ENCODE results near the gene TRAPPC11. TPM values are rescaled to one million over a fixed set of nuclear protein-coding genes. Genes with fewer than 3 reads are reported as not detected.

The TRAPPC11 gene
- polyA plus RNA-seq, 1 of the 3 experiments (the other 2 are of a cell fraction), result 18.8 TPM

DNA sequence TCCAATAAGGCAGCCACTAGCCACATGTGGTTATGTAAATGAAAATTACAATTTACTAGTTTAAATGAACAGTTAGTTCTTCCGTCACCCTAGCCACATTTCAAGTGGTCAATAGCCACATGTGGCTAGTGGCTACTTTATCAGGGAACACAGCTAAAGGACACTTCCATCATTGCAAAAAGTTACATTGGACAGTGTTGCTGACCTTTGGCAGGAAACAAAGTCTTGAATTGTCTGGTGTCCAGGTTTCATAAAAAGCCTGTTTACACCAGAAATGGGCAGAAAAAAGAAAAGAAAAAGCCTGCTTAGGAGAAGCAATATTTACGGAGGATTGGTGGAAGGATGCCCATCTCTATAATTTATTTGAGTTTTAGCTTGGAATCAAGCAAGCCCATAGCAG, 38.7 kb upstream of the TRAPPC11 start:
- Histone ChIP-seq H3K9ac (no peak overlapping the region), H4K20me1 (ENCODE audit: insufficient read depth) (no peaks in the 10 kb centered on the region), H3K27me3 (ENCODE audit: insufficient read depth) (no peaks in the 10 kb centered on the region), H3K4me3 (ENCODE audit: low read depth in 2 of 2, low read length in 1 of 2) (no peak overlapping the region), H3K79me2 (ENCODE audit: insufficient read depth) (no peaks in the 10 kb centered on the region), H2AFZ (ENCODE audit: low read depth) (no peak overlapping the region), H3K9me2 (no peaks in the 10 kb centered on the region), H3K4me2 (no peak overlapping the region), H3F3A (replicated peaks; ENCODE audit: insufficient read depth) (no peaks in the 10 kb centered on the region), H3K36me3 (replicated peaks in 1 of 2; ENCODE audit: control insufficient read depth in 1 of 2, insufficient read depth in 2 of 2, low read length in 1 of 2) (no peaks in the 10 kb centered on the region), H3K9me3 (no peaks in the 10 kb centered on the region), H3K27ac (ENCODE audit: low read depth in 2 of 2, low read length in 1 of 2) (no peak overlapping the region), H3K4me1 (ENCODE audit: control insufficient read depth in 1 of 2, insufficient read depth in 2 of 2, low read depth in 1 of 2, low read length in 1 of 2) (peaks cover 0 to 5% of the 10 kb centered on the region in 2 experiments; a peak in 1 of 4 replicates)
- POLR2A ChIA-PET, result no interaction called here
- CTCF ChIA-PET, result no interaction called here
- 95% methylated on average over 2 of the region's 2 CpGs for WGBS (ENCODE audit: low lambda C conversion rate)
- TF ChIP-seq RFX5 (IDR thresholded peaks at IDR 0.05; ENCODE audit: low read length), result no peak
- TF ChIP-seq REST (IDR thresholded peaks at IDR 0.05; ENCODE audit: low read depth, low read length), result no peak
- no peak for TF ChIP-seq RAD21 (IDR thresholded peaks at IDR 0.05; ENCODE audit: low read length)
- TF ChIP-seq TCF12 (IDR thresholded peaks at IDR 0.05), result no peak
- no peak for TF ChIP-seq EP300 (IDR thresholded peaks at IDR 0.05; ENCODE audit: borderline replicate concordance in 1 of 2, low read depth in 1 of 2, low read length in 1 of 2)
- no peak for TF ChIP-seq JUND (IDR thresholded peaks at IDR 0.05)
- no peak for TF ChIP-seq MXI1 (IDR thresholded peaks at IDR 0.05; ENCODE audit: low read depth, low read length)
- no peak for TF ChIP-seq NRF1 (IDR thresholded peaks at IDR 0.05; ENCODE audit: low read depth, low read length)
- TF ChIP-seq FOXM1 (IDR thresholded peaks at IDR 0.05; ENCODE audit: low read depth), result no peak
- TF ChIP-seq SMC3 (IDR thresholded peaks at IDR 0.05; ENCODE audit: low read depth, low read length), result no peak
- TF ChIP-seq ZBTB33 (IDR thresholded peaks at IDR 0.05; ENCODE audit: borderline replicate concordance, low read depth), result no peak
- TF ChIP-seq EZH2phosphoT487 (IDR thresholded peaks at IDR 0.05; ENCODE audit: borderline replicate concordance, low read depth), result no peak
- TF ChIP-seq FOXJ3 (CRISPR knock-in tag; IDR thresholded peaks at IDR 0.05), result no peak
- TF ChIP-seq SIN3A (IDR thresholded peaks at IDR 0.05; ENCODE audit: borderline replicate concordance, low read depth, low read length), result no peak
- TF ChIP-seq FOSL2 (IDR thresholded peaks at IDR 0.05; ENCODE audit: borderline replicate concordance, low read depth), result no peak
- no peak for TF ChIP-seq TEAD4 (IDR thresholded peaks at IDR 0.05; ENCODE audit: borderline replicate concordance, insufficient read depth)
- TF ChIP-seq ELF1 (IDR thresholded peaks at IDR 0.05), result no peak
- TF ChIP-seq GATA2 (CRISPR knock-in tag; IDR thresholded peaks at IDR 0.05), result no peak
- no peak for DNase-seq
